UCSD-AML1 (cell line): Measurements from ENCODE around the gene SWI5.
A peak's percentile ranks its signal among the peaks of the same experiment; 100 is the strongest.

Source experiments
- DNase-seq: peaks from one replicate; lab custom pipeline; 2025; ENCODE audit not compliant: unreplicated experiment; lab: John Stamatoyannopoulos, UW

SWI5 gene

DNA sequence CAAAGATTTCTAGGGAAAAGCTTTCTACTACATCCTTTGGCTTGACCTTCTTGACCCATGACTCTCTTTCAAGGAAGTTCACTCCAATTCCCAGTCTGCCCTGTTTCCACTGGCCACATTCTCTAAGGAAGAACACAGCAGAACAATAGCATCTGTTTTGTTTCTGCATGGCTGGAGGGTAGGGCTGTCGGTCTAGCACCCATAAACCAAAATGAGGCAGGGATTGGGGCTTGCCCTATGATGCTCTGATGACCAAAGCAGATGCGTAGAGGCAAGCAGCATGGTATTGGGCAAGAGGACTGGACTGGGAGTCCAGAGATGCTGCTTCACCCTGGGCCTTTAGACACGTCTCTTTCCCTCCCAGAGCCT lies 24.4 kb upstream of the SWI5 start:
- DNase-seq: no peak

DNA sequence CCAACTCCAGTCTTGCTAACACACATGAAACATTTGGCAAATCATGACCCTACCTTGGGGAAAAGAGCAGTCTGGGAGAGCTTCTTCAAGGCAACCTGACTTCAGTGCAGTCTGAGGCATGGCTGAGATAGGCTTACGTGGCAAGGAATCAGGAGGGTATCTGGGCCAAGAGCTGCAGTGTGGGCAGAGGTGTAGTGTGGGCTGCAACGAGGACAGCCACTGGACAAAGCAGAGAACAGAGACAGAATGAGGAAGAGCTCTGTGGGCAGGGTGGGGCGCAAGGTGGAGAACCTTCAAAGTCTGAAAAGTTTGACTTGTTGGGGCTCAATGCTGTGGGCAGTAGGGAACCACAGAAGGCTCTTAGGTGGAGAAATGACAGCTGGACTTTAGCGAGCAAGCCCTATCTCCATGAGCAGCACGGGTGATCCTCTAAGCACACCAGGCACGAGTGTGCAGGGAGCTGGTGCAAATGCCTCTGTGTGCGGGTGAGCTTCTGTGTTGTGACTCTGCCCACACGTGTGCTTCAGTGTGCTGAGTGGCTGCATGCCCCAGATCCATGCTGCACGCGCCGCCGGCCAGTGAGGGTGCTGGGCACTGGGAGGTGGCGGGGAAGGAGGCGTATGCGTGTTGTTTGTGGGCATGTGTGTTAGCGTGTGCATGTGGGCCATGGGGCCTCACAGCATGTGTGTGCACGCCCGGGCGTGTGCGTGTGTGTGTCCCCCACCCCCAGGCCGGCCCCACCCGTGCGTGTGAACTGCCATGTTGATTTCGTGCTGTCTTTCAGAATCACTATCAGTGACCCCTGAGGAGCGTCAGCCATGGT lies 23.5 kb upstream of the SWI5 start:
- DNase-seq: no peak

DNA sequence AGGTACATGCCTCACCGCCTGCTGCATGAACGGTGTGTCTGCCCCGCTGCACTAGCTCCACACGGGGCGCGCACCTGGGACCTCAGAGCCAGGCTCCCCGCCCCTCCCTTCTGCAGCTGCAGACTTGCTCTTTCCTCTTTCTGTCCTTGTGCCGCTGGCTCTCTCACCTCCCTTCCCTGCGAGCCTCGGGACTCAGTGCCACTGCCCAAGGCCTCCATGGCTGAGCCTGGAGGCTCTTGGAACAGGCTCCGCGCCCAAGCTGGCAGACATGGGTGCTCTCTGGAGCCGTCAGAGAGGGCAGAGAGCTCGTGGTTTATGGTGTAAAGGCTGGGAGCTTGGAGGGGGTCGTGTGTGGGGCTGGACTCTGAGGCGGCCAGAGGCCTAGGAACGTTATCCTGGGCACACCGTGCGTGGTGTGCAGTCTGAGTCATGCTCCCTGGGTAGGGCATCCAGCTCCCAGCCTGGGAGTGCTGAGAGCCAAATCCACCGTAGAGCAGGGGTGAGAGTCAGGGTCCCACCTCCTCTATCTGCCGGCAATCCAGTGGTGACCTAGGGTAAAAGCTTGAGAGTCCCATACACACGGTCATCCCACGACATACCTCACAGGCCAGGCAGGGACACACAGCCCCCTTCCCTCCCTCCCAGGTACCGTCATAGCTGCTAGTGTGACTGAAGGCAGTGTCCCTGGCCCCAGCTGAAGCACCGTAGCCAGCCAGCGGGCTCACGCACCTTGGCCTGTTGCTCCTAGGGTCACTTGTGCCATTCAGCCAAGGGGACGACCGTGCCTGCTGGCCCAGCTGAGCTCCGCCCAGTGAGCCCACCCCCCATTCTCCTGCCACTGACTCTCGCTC lies 22.7 kb upstream of the SWI5 start:
- DNase-seq: no peak

DNA sequence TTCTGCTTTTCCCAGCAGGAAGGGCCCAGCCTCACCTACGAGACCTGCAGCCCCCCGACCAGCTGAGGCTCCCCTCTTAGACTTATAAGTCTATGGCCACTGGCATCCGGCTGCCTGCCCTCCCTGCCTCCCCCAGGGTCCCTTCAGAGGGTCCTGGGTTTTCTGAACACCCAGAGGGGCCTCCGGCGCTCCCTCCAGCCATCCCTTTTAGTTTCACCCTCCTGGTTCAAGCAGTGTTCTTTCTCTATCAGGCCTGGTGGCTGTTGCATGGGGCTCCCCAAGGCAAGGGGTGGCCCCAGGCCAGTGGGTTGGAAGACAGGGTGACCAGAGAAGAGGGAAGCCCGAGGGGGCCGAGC lies 22.1 kb upstream of the SWI5 start:
- no peak for DNase-seq

DNA sequence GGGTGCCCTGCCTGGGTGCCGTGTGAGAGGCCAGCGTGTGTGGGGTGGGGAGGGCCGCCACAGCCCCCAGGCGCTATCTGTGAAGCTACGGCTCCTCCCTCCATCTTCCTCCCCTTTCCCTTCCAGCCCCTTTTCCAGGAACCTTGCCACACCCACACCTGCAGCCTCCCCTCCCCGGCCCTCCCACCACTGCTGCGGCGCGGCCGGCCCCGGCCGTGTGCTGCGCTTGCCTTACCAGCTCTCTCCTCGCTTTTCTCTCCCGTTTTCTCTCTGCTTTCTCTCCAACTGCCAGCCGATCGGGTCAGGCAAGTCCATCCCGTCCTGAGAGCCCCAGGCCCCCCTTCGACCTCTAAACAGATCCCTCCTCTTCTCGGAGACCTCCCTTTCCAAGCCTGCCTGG lies 21.7 kb upstream of the SWI5 start:
- no peak for DNase-seq

DNA sequence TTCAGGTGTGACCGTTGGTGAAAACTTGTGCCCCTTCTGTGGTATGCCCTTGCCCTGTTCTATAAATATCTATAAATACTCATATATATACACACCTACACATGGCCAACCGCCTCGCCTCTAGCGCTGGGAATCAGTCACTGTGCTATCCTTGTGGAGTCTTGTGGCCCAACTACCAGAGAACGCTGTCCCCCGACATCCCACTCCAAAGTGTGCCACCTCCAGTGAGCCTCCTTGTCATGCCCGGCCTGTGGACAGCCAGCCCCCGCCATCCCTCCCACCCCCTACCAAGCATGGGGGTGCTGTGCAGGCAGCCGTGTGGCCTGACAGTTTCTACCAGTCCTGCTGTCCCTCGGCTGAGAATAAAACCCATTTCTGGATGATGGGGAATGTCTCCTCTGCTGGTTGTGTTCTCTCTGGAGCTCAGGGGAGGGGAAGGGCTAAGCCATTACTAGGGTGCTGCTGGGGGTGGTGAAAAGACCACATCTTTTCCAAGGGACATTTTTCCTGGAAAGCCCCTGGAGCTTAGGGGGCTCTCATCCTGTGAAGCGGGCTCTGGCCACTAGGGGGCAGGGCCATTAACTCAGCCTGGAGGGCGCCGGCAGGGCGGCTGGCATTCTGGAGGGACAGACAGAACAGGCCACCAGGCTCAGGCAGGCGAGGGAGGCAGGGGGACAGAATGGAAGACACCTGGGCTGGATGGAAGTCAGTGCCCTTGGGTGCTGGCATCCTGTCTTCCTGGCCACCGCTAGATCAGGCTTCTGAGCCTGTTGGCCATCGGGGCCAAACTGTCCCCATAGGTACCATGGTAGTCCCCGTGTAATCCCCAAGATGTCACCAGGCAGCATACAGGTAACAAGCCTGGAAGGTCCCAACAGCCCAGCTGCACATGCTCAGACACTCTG lies 21.0 kb upstream of the SWI5 start:
- peak; percentile 63 for DNase-seq

DNA sequence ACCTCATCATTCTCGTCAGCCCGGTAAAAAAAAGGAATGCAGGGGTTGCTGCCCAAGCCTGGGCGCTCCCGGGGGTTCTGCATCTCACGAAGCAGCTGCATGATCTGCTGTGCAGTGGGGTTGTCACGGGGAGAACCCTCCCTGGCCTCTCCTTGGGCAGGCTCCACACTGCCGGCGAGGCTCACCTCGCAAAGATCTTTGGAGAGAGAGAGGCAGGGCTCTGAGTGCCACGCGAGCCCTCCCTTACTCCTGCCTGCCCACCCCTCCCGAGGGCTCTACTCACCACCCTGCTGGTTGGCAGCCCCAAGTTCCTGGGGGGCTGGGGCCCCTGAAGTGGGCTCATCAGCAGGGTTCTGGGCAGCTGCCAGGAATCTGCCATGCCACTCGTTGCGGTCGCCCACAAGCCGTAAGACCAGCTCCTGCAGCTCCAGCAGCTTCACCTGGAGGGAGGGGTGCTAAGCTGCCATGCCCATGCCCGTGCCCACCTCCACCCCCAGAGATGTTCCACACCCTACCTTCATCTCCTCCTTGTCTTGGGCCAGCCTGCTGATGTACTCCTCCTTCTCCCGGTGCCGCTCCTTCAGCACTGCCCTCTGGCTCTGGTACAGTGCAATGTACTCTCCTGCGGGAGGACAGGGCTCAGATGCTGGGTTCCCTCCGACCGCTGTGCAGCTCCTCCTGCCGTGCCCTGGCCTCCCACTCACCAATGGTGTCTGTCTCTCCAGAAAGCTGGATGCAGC lies 18.8 kb upstream of the SWI5 start:
- DNase-seq: no peak

DNA sequence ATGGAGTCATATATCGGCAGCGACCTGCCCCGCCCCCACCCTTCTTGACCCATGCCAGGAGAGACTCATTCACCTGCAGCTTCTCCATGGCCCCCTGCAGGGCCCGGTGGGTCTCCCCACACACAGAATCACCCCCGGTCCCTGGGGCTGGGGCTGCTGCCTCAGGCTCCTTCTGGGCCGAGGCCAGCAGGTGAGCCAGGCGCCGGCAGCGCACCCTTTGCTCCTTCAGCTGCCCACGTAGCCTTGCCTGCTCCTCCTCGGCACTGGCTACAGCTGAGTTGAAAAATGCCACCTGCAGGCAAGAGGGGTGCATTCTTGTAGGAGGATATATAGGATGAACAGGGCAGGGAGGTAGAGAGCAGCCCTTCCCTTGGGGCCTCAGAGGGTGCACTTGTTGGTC lies 18.2 kb upstream of the SWI5 start:
- DNase-seq: no peak

DNA sequence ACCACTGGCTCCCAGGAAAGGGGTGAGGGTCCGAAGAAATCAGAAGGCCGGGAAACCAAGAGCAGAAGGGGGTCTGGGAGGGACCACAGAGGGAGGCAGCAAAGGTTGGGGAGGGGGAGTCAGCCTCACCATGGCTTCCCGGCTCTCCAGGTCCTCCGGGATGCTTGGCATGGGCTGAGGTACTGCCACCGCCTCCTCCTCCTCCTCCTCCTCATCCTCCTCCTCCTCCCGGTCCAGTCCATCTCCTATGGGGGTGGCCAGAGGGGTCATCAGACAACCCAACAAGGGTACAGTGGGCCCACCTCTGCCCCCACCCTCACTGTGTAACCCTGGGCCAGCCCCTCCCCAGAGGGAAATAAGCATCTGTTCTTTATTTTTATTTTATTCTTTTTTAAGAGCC lies 17.8 kb upstream of the SWI5 start:
- DNase-seq: no peak

DNA sequence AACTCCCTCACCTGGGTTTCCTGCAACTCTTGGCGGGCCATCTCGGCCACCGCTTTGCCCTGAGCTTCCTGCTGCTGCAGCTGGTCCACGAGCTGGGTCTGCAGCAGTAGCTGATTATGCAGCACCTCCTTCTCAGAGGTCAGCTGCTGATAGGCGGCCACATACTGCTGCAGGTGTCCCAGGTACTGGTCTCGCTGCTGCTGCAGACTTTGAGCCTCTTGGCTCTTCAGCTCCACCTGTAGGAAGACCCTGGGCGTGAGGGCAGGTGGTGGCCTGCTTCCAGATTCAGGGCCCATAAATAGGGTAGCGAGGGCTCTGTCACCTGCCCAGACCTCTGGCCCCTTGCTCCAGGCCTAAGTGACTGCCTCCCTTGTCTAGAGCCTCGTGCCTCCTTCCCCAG lies 16.9 kb upstream of the SWI5 start:
- no peak for DNase-seq

DNA sequence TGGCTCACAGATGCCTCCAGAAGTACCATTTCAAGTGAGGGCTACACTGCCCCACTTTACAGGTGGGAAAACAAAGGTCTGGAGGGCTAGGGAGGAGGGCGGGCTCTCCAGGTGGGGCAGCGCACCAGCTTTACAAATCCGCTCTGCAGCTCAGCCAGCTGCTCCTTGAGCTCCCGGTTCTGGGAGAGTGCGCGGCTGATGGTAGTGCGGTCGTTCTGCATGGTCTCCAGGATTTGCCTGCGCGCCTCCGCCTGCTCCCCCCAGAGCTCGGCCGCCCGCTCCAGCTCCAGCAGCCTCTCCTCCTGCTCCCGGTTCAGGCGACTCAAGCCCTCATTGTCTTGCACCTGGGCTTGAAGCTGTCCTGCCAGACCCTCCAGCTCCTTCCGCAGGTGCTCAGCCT lies 15.7 kb upstream of the SWI5 start:
- no peak for DNase-seq

DNA sequence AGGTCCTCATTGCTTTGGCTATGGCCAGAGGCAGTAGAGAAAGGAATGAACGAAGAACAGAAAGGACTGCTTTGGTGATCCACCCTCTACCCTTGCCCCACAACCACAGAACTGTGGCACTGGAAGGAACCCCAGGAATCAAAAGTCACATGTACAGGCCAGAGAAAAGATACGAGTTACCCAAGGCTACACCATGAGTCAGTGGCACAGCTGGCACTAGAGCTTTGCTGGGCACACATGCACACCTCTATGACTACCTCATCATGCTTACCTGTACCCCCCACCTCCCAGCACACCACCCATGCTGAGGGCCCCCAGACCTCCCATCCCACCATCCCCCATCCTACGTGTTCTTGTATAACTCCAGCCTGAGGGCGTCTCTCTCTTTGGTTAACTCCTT lies 13.4 kb upstream of the SWI5 start:
- DNase-seq: no peak

DNA sequence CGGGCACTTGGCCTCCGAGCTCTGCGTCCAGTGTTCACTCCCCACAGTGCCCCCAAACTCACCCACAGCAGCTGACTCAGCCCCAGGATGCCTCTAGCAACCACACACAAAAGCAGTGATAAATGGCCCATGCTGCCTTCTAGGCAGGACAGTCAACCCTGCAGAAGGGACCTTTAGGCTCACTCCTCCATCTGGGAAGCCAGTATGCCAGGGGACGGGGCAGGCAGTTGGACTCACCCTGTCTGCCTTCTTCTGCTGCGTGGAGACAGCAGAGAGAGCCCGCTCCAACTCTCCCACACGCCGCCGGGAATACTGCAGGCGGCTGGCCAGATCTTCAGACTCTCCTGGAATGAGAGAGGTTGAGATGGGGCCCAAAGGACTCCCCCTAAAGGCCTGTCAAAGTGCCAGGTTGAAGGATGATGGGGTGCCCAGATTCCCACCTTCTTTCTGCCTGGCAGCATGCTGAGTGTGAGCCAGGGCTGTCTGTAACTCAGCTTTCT lies 10.7 kb upstream of the SWI5 start:
- DNase-seq: no peak

DNA sequence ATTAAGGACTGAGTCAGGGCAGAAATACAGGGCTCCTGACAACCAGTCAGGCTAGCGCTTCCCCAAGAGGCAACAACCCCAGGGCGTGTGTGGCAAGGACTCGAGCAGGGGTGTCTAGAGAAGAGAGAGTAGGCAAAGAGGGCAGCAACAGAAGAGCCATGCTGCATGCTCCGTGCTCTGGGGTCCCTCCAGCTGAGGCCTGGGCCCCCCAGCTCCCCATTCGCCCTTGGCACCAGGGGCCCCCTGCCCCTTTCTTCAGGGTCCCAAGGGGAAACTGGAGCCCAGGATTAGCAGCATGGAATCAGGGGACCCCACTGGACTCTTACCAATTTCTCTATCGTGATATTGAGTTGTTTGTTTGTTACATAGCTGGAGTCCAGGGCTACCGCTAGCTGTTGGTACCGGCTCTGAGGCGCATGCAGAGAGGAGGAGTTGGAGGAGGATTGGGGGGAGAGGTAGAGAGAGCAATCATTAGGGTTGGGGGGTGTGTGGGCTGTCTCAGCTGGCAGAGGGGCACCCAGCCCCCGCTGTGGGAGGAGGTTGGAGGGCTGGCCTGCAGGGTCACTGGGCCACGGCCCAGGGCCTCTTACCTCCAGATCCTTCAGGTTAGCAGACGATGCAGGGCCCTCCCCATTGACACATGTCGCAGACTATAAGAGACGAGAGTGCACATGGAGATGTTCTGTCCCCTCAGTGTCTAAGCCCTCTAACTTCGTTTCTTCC lies 9.0 kb upstream of the SWI5 start:
- no peak for DNase-seq

DNA sequence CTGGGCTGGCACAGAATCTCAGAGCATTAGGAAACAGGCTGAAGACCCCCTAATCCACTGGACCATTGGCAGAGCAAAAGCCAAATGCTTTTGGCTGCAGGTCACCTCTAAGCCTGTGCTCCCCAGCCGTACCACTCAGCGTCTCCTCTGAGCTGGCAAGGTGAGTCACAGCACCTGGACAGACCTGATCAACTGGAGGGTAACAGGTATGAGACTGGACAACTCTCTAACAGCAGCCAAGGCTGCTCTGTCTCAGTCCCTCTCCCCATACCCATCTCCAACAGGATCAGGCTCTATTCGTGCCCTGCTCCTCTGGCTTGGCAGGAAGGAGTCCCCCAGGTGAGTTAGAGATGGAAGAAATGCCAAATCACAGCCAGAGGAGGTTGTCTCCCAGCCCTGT lies 5.0 kb upstream of the SWI5 start:
- DNase-seq: no peak

DNA sequence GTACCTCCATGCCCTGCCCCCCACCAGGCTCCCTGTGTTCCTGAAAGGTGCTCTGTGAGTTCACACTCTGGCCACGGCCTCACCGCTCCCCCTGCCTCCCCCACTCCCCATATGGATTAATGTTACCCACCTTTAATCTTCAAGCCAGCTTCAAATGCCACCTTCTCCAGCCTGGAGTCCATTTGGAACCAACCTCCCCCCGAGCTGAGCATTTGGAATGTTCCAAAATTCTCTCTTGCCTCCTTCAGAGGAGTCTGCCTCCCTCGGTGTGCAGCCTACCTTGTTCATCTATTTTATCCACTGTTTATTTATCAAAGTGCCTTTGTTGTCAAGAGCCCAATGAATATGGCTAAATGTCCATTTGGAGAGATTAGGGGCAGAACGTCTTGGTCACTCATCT lies 4.6 kb upstream of the SWI5 start:
- no peak for DNase-seq

DNA sequence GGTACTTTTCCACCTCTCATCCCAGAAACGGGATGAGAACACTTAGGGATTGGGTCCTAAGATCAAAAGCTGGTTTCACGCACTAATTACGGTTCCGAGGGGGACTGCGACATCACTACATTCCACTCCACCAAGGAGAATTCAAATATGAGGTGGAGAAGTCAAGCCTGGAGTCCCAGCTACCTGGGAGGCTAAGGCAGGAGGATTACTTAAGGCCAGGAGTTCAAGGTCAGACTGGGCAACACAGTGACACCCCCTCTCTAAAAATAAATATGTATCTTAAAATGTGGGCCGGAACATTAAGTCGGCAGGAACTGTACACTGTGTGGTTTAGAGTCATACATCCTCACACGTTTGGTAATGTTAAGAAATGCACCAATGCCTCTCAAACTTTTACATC lies 1.8 kb upstream of the SWI5 start:
- no peak for DNase-seq

DNA sequence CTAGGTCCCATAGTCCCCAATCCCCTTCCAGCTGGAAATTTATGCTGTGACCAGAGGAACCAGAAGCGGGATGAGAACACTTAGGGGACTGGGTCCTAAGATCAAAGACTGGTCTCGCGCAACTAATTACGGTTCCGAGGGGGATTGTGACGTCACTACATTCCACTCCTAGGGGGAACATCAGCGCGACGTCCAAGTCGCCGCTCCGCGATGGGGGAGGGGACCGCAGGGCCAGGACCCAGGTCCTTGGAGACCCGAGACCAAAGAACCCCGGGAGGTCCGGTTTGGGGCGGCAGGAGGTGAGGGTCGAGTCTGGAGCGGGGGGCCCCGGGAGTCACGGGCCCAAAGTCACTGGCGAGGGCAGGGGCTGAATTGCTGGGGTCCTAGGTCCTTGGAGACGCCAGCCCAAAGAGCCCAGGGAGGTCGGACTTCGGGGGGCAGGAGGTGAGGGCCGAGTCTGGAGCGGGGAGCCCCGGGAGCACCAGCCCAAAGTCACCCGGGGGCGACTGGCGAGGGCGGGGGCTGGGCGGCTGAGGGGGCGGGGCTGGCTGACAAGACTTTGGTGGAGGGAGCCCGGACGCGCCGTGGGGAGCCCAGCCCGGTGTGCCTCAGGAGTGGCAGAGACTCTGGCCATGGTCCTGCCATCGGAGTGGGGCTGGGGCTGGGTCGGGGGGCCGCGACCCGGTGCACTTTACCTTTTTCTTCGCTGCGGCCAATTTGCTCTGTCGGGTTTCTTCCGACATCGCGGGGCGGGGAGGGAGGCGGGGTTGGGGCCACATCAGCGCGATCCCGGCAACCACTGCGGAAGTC lies 673 bp upstream of the SWI5 start, which contains the start of gene GOLGA2:
TSS of gene GOLGA2 (minus strand) at position 810 of the 810 bp plus-strand sequence. CDS start at position 779, 31 bp downstream.
- peak; percentile 46 for DNase-seq
